GM23338 (cell line): ENCODE measurements around the gene PXMP4.

Experiments used
- CREB1 ChIP-seq: fragments of 250-450 bp; sonication (Bioruptor Pico); IDR thresholded peaks from 2 replicates; pipeline ENCODE4 v1.5.0; 2020; ENCODE audit warnings: low read depth, mild to moderate bottlenecking, moderate library complexity
- CTCF ChIP-seq, 2 experiments: fragments of 200-600 bp in 1 of 2; sonication (generic) in 1 of 2; conservative IDR thresholded peaks; 2 replicates each; pipeline versions ENCODE4 v1.5.1 to v1.6.1; 2016 to 2017; ENCODE audit warnings: antibody characterized with exemption in 2 of 2, low read depth in 2 of 2, mild to moderate bottlenecking in 2 of 2, moderate library complexity in 1 of 2
- EZH2 ChIP-seq: fragments of 200-600 bp; sonication (generic); IDR thresholded peaks from one replicate; pipeline ENCODE4 v1.8.0; 2017; ENCODE audit warnings: antibody characterized with exemption, mild to moderate bottlenecking, low read depth; ENCODE audit not compliant: unreplicated experiment
- EZH2phosphoT487 ChIP-seq: fragments of 200-600 bp; sonication (generic); IDR thresholded peaks from one replicate; pipeline ENCODE4 v1.8.1; 2018; ENCODE audit warnings: antibody characterized with exemption; ENCODE audit not compliant: unreplicated experiment
- JUNB ChIP-seq: IDR thresholded peaks from one replicate; pipeline ENCODE4 v1.6.1; 2016; ENCODE audit warnings: antibody characterized with exemption; ENCODE audit not compliant: unreplicated experiment
- NANOG ChIP-seq: IDR thresholded peaks from 2 replicates; pipeline ENCODE4 v1.6.1; 2016; ENCODE audit warnings: antibody characterized with exemption, borderline replicate concordance
- POLR2AphosphoS5 ChIP-seq: IDR thresholded peaks from 2 replicates; pipeline ENCODE4 v1.6.1; 2016; ENCODE audit warnings: antibody characterized with exemption, low read depth
- REST ChIP-seq: IDR thresholded peaks from one replicate; pipeline ENCODE4 v1.6.1; 2018; ENCODE audit warnings: antibody characterized with exemption; ENCODE audit not compliant: unreplicated experiment
- STAT1 ChIP-seq: IDR thresholded peaks from one replicate; pipeline ENCODE4 v1.6.1; 2016; ENCODE audit warnings: antibody characterized with exemption; ENCODE audit not compliant: unreplicated experiment
- ZNF114 ChIP-seq: fragments of 250-450 bp; sonication (Bioruptor Pico); IDR thresholded peaks from 2 replicates; pipeline ENCODE4 v1.5.0; 2020; ENCODE audit warnings: mild to moderate bottlenecking, moderate library complexity
- TF ChIP-seq, protein P1 (sequence below): IDR thresholded peaks from 2 replicates; pipeline ENCODE4 v1.6.1; 2016; ENCODE audit warnings: antibody characterized with exemption

DNA sequence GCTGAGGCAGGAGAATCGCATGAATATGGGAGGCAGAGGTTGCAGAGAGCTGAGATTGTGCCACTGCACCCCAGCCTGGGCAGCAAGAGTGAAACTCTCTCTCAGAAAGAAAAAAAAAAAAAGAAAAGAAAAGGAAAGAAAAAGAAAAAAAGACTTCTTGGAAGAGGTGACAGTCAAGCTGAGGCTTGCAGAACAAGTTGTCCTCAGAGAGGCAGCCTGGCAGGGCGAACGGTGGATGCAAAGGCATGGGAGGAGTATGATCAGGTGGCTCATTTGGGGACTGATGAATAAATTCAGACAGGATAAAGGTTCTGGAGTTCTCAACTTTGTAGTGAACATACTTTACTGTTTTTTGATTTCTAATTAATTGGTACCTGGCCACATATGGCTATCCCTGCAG, 24.1 kb upstream of the PXMP4 start:
- no peak for TF ChIP-seq CREB1 (CRISPR knock-in tag)
- TF ChIP-seq CTCF (conservative IDR thresholded peaks at IDR 0.05; ENCODE audit: low read depth in 2 of 2), result no peak
- TF ChIP-seq ZNF114 (CRISPR knock-in tag), result no peak
- no peak for TF ChIP-seq POLR2AphosphoS5
- TF ChIP-seq EZH2, result no peak
- TF ChIP-seq NANOG, result no peak
- TF ChIP-seq REST, result no peak
- TF ChIP-seq, protein P1, sequence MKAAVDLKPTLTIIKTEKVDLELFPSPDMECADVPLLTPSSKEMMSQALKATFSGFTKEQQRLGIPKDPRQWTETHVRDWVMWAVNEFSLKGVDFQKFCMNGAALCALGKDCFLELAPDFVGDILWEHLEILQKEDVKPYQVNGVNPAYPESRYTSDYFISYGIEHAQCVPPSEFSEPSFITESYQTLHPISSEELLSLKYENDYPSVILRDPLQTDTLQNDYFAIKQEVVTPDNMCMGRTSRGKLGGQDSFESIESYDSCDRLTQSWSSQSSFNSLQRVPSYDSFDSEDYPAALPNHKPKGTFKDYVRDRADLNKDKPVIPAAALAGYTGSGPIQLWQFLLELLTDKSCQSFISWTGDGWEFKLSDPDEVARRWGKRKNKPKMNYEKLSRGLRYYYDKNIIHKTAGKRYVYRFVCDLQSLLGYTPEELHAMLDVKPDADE, result no peak
- TF ChIP-seq EZH2phosphoT487, result no peak
- TF ChIP-seq JUNB, result no peak
- no peak for TF ChIP-seq STAT1
